Gastrocnemius medialis (tissue), 4 donors: ENCODE measurements around the gene HECTD4.

Experiments
- CTCF ChIP-seq, 5 experiments: fragments of 450-650 bp in 3 of 5; fragments of 200-600 bp in 2 of 5; sonication (generic) in 2 of 5; IDR thresholded peaks in 4 of 5; conservative IDR thresholded peaks in 1 of 5; 1 replicate in 4 of 5; 2 replicates in 1 of 5; pipeline ENCODE4 v1.5.1; 2016 to 2019; ENCODE audit warnings: antibody characterized with exemption in 5 of 5, mild to moderate bottlenecking in 3 of 5, moderate library complexity in 3 of 5
- POLR2A ChIP-seq, 2 donors: fragments of 450-650 bp; IDR thresholded peaks; one replicate each; pipeline ENCODE4 v1.6.1; 2017; ENCODE audit warnings: antibody characterized with exemption in 2 of 2, mild to moderate bottlenecking in 2 of 2, moderate library complexity in 2 of 2

- TF ChIP-seq POLR2A (IDR thresholded peaks at IDR 0.05) (no peak), CTCF (IDR thresholded peaks at IDR 0.05 in 4 of 5, conservative IDR thresholded peaks at IDR 0.05 in 1 of 5) (no peak)
These were observed 36.0 kb downstream of the HECTD4 start for GRCh38 chr12:112346194-112346593.
